IPS-18a (cell line): ENCODE data around the gene CYTL1.

ENCODE experiments used
- H3K27ac ChIP-seq: one replicate; pipeline ENCODE4 v1.5.1; 2013; ENCODE audit warnings: low read length
- H3K27me3 ChIP-seq: one replicate; pipeline ENCODE4 v1.6.1; 2013; ENCODE audit warnings: mild to moderate bottlenecking, low read length; ENCODE audit not compliant: control insufficient read depth, insufficient read depth
- H3K36me3 ChIP-seq: one replicate; pipeline ENCODE4 v1.6.1; 2013; ENCODE audit warnings: low read depth, low read length; ENCODE audit not compliant: control insufficient read depth
- H3K4me1 ChIP-seq: one replicate; pipeline ENCODE4 v1.6.1; 2013; ENCODE audit warnings: low read depth, low read length; ENCODE audit not compliant: control insufficient read depth
- H3K4me3 ChIP-seq: one replicate; pipeline ENCODE4 v1.5.1; 2013; ENCODE audit warnings: low read length
- H3K9ac ChIP-seq: one replicate; pipeline ENCODE4 v1.6.1; 2013; ENCODE audit warnings: mild to moderate bottlenecking, low read length, moderate library complexity
- H3K9me3 ChIP-seq: one replicate; pipeline ENCODE4 v1.6.1; 2013; ENCODE audit warnings: low read depth, low read length; ENCODE audit not compliant: control insufficient read depth

The CYTL1 gene

GRCh38 chr4:4995103-4995907 is 24.0 kb downstream of the CYTL1 start:
- Histone ChIP-seq H3K4me3 (no peak overlapping the region), H3K27ac (no peak overlapping the region), H3K36me3 (no peaks in the 10 kb centered on the region), H3K9me3 (no peaks in the 10 kb centered on the region), H3K4me1 (no peaks in the 10 kb centered on the region), H3K27me3 (no peaks in the 10 kb centered on the region), H3K9ac (no peak overlapping the region)

- H3K9ac ChIP-seq = no peak overlapping the region
- H3K9me3 ChIP-seq = no peaks in the 10 kb centered on the region
- no peaks in the 10 kb centered on the region for H3K36me3 ChIP-seq
- no peak overlapping the region for H3K4me3 ChIP-seq
- H3K27me3 ChIP-seq = no peaks in the 10 kb centered on the region
- no peak overlapping the region for H3K27ac ChIP-seq
- H3K4me1 ChIP-seq = no peaks in the 10 kb centered on the region
These were observed 24.8 kb downstream of the CYTL1 start for GRCh38 chr4:4994312-4995097.

DNA sequence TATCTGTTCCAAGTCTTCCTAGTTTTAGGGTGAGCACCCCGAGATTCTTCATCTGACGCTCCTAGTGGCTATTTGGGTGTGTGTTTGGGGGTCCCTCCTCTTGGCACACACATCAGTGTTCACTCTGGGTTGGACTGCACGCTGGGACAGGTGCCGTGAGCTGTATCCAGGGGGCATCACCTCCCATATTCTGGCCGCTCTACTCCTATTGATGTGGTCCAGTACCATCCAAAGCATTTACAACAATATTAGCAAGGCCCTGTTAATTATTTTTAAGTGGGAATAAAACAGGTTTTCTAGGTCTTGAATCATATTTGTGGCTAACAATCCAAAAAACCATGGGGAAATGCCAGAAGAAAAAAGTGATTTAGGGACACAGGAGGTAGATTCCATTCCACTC is 26.4 kb downstream of the CYTL1 start:
- no peak overlapping the region for H3K27ac ChIP-seq
- H3K4me1 ChIP-seq = no peaks in the 10 kb centered on the region
- no peak overlapping the region for H3K4me3 ChIP-seq
- H3K9me3 ChIP-seq = no peaks in the 10 kb centered on the region
- no peaks in the 10 kb centered on the region for H3K27me3 ChIP-seq
- no peaks in the 10 kb centered on the region for H3K36me3 ChIP-seq
- no peak overlapping the region for H3K9ac ChIP-seq

DNA sequence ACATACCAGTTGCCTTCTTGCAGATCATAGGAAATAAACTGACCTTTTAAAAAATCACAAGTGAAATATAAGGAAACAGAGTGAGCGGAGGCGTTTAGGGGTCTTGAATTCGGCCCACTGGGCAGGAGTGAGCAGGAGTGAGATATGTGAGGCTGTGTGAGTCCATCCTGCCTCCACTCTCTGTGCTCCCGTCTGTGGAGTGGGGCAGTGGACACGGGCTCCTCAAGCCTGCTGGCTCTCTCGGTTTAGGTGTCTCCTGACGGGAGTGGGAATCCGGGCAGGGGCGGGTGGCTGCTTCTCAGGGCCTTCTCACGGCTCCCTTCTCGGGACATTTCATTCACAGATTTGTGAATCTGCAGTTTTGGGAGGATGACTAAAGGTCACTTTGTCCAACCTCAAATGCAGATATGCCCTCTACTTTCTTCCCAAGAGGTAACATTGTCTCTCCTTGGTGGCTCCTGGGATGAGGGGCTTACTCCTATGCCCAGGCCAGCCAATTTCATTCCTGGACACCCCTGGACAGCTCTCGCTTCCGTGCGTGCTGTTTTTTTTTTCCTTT is 27.6 kb downstream of the CYTL1 start:
- Histone ChIP-seq H3K9ac (no peak overlapping the region), H3K4me1 (no peaks in the 10 kb centered on the region), H3K4me3 (no peak overlapping the region), H3K27ac (no peak overlapping the region), H3K27me3 (no peaks in the 10 kb centered on the region), H3K36me3 (no peaks in the 10 kb centered on the region), H3K9me3 (no peaks in the 10 kb centered on the region)

GRCh38 chr4:4990857-4991540 is 28.3 kb downstream of the CYTL1 start:
- no peaks in the 10 kb centered on the region for H3K9me3 ChIP-seq
- H3K27me3 ChIP-seq = no peaks in the 10 kb centered on the region
- no peak overlapping the region for H3K9ac ChIP-seq
- no peaks in the 10 kb centered on the region for H3K4me1 ChIP-seq
- H3K4me3 ChIP-seq = no peak overlapping the region
- H3K36me3 ChIP-seq = no peaks in the 10 kb centered on the region
- H3K27ac ChIP-seq = no peak overlapping the region

- Histone ChIP-seq H3K27ac (no peak overlapping the region), H3K4me3 (no peak overlapping the region)
These were observed 28.9 kb downstream of the CYTL1 start for GRCh38 chr4:4990329-4990728.

GRCh38 chr4:4989083-4989622 is 30.1 kb downstream of the CYTL1 start:
- Histone ChIP-seq H3K27me3 (no peaks in the 10 kb centered on the region), H3K4me3 (no peak overlapping the region), H3K36me3 (no peaks in the 10 kb centered on the region), H3K9ac (no peak overlapping the region), H3K27ac (no peak overlapping the region), H3K4me1 (no peaks in the 10 kb centered on the region), H3K9me3 (no peaks in the 10 kb centered on the region)

More at GRCh38 chr4:4990329-4990728, 28.9 kb downstream of the CYTL1 start:
- H3K27me3 ChIP-seq = no peaks in the 10 kb centered on the region
- no peak overlapping the region for H3K9ac ChIP-seq
- no peaks in the 10 kb centered on the region for H3K9me3 ChIP-seq
- no peaks in the 10 kb centered on the region for H3K4me1 ChIP-seq
- no peaks in the 10 kb centered on the region for H3K36me3 ChIP-seq

DNA sequence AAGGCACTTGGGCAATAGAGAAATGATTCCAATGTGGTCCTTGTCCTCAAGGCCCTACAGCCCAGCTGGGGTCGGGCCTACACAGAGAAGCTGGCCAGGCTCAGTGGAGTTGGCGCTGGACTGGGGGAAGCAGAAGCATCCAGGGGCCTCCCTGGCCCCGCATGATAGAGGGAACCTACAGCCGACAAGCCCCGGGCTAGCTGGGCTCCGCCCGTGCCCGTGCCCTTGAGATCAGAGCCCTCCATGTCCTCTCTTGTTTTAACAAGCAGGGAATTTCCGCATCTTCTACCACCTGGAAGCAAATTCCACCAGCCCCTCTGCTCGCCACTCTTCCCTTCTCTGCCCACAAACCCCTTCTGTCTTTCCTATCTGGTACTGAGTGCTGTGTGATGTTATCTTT is 31.6 kb downstream of the CYTL1 start:
- H3K4me3 ChIP-seq = no peak overlapping the region
- no peak overlapping the region for H3K9ac ChIP-seq
- H3K9me3 ChIP-seq = no peaks in the 10 kb centered on the region
- no peak overlapping the region for H3K27ac ChIP-seq
- no peaks in the 10 kb centered on the region for H3K27me3 ChIP-seq
- H3K4me1 ChIP-seq = no peaks in the 10 kb centered on the region
- no peaks in the 10 kb centered on the region for H3K36me3 ChIP-seq

DNA sequence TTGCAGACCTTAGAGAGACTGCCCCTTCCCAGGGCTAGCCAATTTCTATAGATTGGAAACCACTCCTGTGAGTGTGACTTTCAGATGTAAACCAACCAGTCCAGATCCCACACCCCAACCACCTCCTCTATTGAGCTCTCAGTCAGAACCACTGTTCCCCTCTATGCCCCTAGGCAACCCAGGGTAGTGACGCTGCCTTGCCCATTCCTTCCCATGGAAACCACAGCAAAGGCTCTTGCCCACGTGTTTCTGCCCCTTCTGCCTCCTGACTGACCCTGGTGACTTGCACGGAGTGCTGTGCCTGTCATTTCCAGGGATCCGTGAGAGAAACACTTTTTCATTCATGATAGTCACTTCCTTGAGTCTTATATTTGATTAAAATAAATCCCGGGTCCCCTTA is 32.4 kb downstream of the CYTL1 start:
- Histone ChIP-seq H3K27me3 (no peaks in the 10 kb centered on the region), H3K4me3 (no peak overlapping the region), H3K9ac (no peak overlapping the region), H3K4me1 (no peaks in the 10 kb centered on the region), H3K27ac (no peak overlapping the region), H3K36me3 (no peaks in the 10 kb centered on the region), H3K9me3 (no peaks in the 10 kb centered on the region)

- H3K9ac ChIP-seq = no peak overlapping the region
- H3K4me3 ChIP-seq = no peak overlapping the region
- no peaks in the 10 kb centered on the region for H3K9me3 ChIP-seq
- no peaks in the 10 kb centered on the region for H3K36me3 ChIP-seq
- no peak overlapping the region for H3K27ac ChIP-seq
- H3K27me3 ChIP-seq = no peaks in the 10 kb centered on the region
- no peaks in the 10 kb centered on the region for H3K4me1 ChIP-seq
These were observed 33.4 kb downstream of the CYTL1 start for GRCh38 chr4:4985844-4986243.

- Histone ChIP-seq H3K4me1 (no peaks in the 10 kb centered on the region), H3K27ac (no peak overlapping the region), H3K4me3 (no peak overlapping the region), H3K9me3 (no peaks in the 10 kb centered on the region), H3K36me3 (no peaks in the 10 kb centered on the region), H3K27me3 (no peaks in the 10 kb centered on the region), H3K9ac (no peak overlapping the region)
These were observed 34.2 kb downstream of the CYTL1 start for GRCh38 chr4:4985036-4985435.
